H1 (cell line): Measurements from ENCODE around the gene BSND. TPM values are rescaled to one million over a fixed set of nuclear protein-coding genes. Genes with fewer than 3 reads are reported as not detected.

Experiments
- BACH1 ChIP-seq: IDR thresholded peaks from 2 replicates; pipeline ENCODE4 v1.6.1; 2012; ENCODE audit warnings: low read length, improper control_type of control experiment
- CBX5 ChIP-seq: fragments of 300-800, 300-1000 bp; sonication (generic); IDR thresholded peaks from 2 replicates; pipeline ENCODE4 v1.7.1; 2016; ENCODE audit warnings: antibody characterized with exemption, low read length, low read depth
- CBX8 ChIP-seq: fragments of 300-800, 300-1000 bp; sonication (generic); IDR thresholded peaks from 2 replicates; pipeline ENCODE4 v1.7.1; 2016; ENCODE audit warnings: low read depth, low read length, borderline replicate concordance
- CREB1 ChIP-seq: IDR thresholded peaks from 2 replicates; pipeline ENCODE4 v1.6.1; 2012; ENCODE audit warnings: inconsistent platforms
- CTBP2 ChIP-seq: IDR thresholded peaks from 2 replicates; pipeline ENCODE4 v1.7.0; 2011; ENCODE audit warnings: borderline replicate concordance, mild to moderate bottlenecking, moderate library complexity, mixed read lengths, low read length; ENCODE audit not compliant: insufficient read depth, insufficient read length
- CTCF ChIP-seq, 3 experiments: IDR thresholded peaks; 1 replicate in 2 of 3; 2 replicates in 1 of 3; pipeline versions ENCODE4 v1.5.1 to v1.6.1; 2011; ENCODE audit warnings: low read length in 3 of 3, mild to moderate bottlenecking in 3 of 3, inconsistent platforms in 2 of 3, low read depth in 1 of 3, moderate library complexity in 1 of 3; ENCODE audit not compliant: insufficient read depth in 1 of 3; ENCODE audit errors: control extremely low read depth in 1 of 3
- EGR1 ChIP-seq: IDR thresholded peaks from 2 replicates; pipeline ENCODE4 v1.6.1; 2011; ENCODE audit warnings: low read depth, low read length, borderline replicate concordance
- HDAC2 ChIP-seq, 2 experiments: fragments of 300-600 bp in 1 of 2; sonication (generic) in 1 of 2; IDR thresholded peaks; 2 replicates each; pipeline ENCODE4 v1.6.1; 2011 to 2012; ENCODE audit warnings: low read depth in 2 of 2, low read length in 2 of 2, mild to moderate bottlenecking in 2 of 2, moderate library complexity in 2 of 2, borderline replicate concordance in 1 of 2, inconsistent platforms in 1 of 2
- KDM1A ChIP-seq: fragments of 200-600, 300-600 bp; sonication (generic); IDR thresholded peaks from 2 replicates; pipeline ENCODE4 v1.7.1; 2016; ENCODE audit warnings: mild to moderate bottlenecking, low read length, borderline replicate concordance
- KDM5A ChIP-seq: fragments of 200-600 bp; IDR thresholded peaks from 2 replicates; pipeline ENCODE4 v1.7.1; 2012; ENCODE audit warnings: mild to moderate bottlenecking, low read length, inconsistent platforms, mixed read lengths
- NRF1 ChIP-seq: IDR thresholded peaks from 2 replicates; pipeline ENCODE4 v1.6.1; 2011; ENCODE audit warnings: mild to moderate bottlenecking, low read depth, low read length, improper control_type of control experiment
- RAD21 ChIP-seq, 2 experiments: IDR thresholded peaks in 1 of 2; conservative IDR thresholded peaks in 1 of 2; 2 replicates each; pipeline ENCODE4 v1.6.1; 2011; ENCODE audit warnings: low read depth in 2 of 2, low read length in 2 of 2, improper control_type of control experiment in 1 of 2, inconsistent platforms in 1 of 2, mild to moderate bottlenecking in 1 of 2, moderate library complexity in 1 of 2
- RBBP5 ChIP-seq: IDR thresholded peaks from 2 replicates; pipeline ENCODE4 v1.7.1; 2012; ENCODE audit warnings: low read depth, mild to moderate bottlenecking, inconsistent platforms, low read length, moderate library complexity, borderline replicate concordance
- RFX5 ChIP-seq: IDR thresholded peaks from 2 replicates; pipeline ENCODE4 v1.6.1; 2011; ENCODE audit warnings: low read depth, low read length, improper control_type of control experiment, borderline replicate concordance
- SIN3A ChIP-seq, 2 experiments: IDR thresholded peaks in 1 of 2; conservative IDR thresholded peaks in 1 of 2; 2 replicates each; pipeline ENCODE4 v1.6.1; 2011 to 2012; ENCODE audit warnings: low read length in 2 of 2, improper control_type of control experiment in 1 of 2, low read depth in 1 of 2, mild to moderate bottlenecking in 1 of 2
- SP1 ChIP-seq: IDR thresholded peaks from 2 replicates; pipeline ENCODE4 v1.6.1; 2011; ENCODE audit warnings: low read depth, low read length
- SP2 ChIP-seq: IDR thresholded peaks from 2 replicates; pipeline ENCODE4 v1.6.1; 2012; ENCODE audit warnings: mild to moderate bottlenecking, low read length, inconsistent platforms
- TAF7 ChIP-seq: optimal IDR thresholded peaks from 2 replicates; pipeline ENCODE3; 2011; ENCODE audit warnings: low read depth, mild to moderate bottlenecking, inconsistent platforms, low read length, moderate library complexity, borderline replicate concordance
- polyA plus RNA-seq, 7 experiments: library from polyadenylated mRNA; depleted of rRNA in 3 of 7; stranded (reverse) in 5 of 7; unstranded in 2 of 7; fragments of >200 nt in 5 of 7; fragments of 200-250 nt in 2 of 7; gene quantifications; 1 replicate in 5 of 7; 2 replicates in 1 of 7; 4 replicates in 1 of 7; pipeline versions ENCODE4 v1.2.1 to v1.2.3, GENCODE V29; 2011 to 2013; ENCODE audit warnings: missing spikeins in 2 of 7, mixed read lengths in 2 of 7
- total RNA-seq: library from RNA; stranded (reverse); fragmentation: NEBNext Ultra II Directional; extraction: Animal tissue kit (Norgen Biotek cat#: 25700); gene quantifications from 2 replicates; pipeline ENCODE4 v1.2.1, GENCODE V29; 2021

The BSND gene
- total and polyA plus RNA-seq, 2 of the 8 experiments (the other 6 are each of a cell fraction or from before 2014, with no cell fraction given), result 0.43 to 0.68 TPM

GRCh38 chr1:55021942-55022546, 23.3 kb downstream of the BSND start (continued):
- TF ChIP-seq CTCF (IDR thresholded peaks at IDR 0.05; ENCODE audit: control extremely low read depth in 1 of 3, insufficient read depth in 1 of 3, low read depth in 1 of 3, low read length in 3 of 3) (peak; percentile 83 to 99 (median 98)), SIN3A (conservative IDR thresholded peaks at IDR 0.05 in 1 of 2, IDR thresholded peaks at IDR 0.05 in 1 of 2; ENCODE audit: low read depth in 1 of 2, low read length in 2 of 2) (peak in 1 of 2 experiments; percentile 80; a peak in 2 of 4 replicates), KDM5A (no peak), CTBP2 (peak; percentile 50), RAD21 (IDR thresholded peaks at IDR 0.05 in 1 of 2, conservative IDR thresholded peaks at IDR 0.05 in 1 of 2; ENCODE audit: low read depth in 2 of 2, low read length in 2 of 2) (peak; percentile 93), KDM1A (peak; percentile 29; the same call in 1 of the 2 replicates), CBX8 (no peak), EGR1 (peak; percentile 30; the same call in 1 of the 2 replicates), SP1 (no peak), RBBP5 (no peak), CREB1 (peak; percentile 53; the same call in 1 of the 2 replicates), RFX5 (no peak), TAF7 (peak; percentile 45), BACH1 (0 out of 2 replicates have a peak, but pooled peaks have one; percentile 38), HDAC2 (IDR thresholded peaks at IDR 0.05; ENCODE audit: borderline replicate concordance in 1 of 2, low read depth in 2 of 2, low read length in 2 of 2) (no peak), NRF1 (no peak), SP2 (no peak), CBX5 (no peak)
- TF ChIP-seq, all 59 proteins: peak for 22
